Urinary bladder (tissue), 4 donors: ENCODE measurements around the gene ACTN4. TPM values are rescaled to one million over a fixed set of nuclear protein-coding genes. Genes with fewer than 3 reads are reported as not detected.
A peak's percentile ranks its signal among the peaks of the same experiment; 100 is the strongest.

Experiments
- DNase-seq: peaks from one replicate; pipeline ENCODE4 v3.0.0-alpha.2; 2015; ENCODE audit errors: extremely low spot score
- H3K27ac ChIP-seq: one replicate; pipeline ENCODE4 v1.5.1; 2013; ENCODE audit warnings: low read depth, mild to moderate bottlenecking, moderate library complexity
- H3K36me3 ChIP-seq: one replicate; pipeline ENCODE4 v1.6.1; 2013; ENCODE audit warnings: mild to moderate bottlenecking, moderate library complexity; ENCODE audit not compliant: insufficient read depth
- H3K4me1 ChIP-seq: one replicate; pipeline ENCODE4 v1.6.1; 2013; ENCODE audit warnings: mild to moderate bottlenecking, moderate library complexity; ENCODE audit not compliant: insufficient read depth
- H3K4me3 ChIP-seq: one replicate; pipeline ENCODE4 v1.5.1; 2013; ENCODE audit warnings: low read depth, low read length
- WGBS: extraction: QIAGEN DNeasy Blood & Tissue Kit; methylation state at CpG from one replicate; pipeline ENCODE4 v1.1.7; 2013; 5-methylcytosine and 5-hydroxymethylcytosine counted together
- polyA plus RNA-seq: library from polyadenylated mRNA; stranded (reverse); fragments of 200-250 nt; gene quantifications from one replicate; pipeline ENCODE4 v1.2.3, GENCODE V29; 2013
- total RNA-seq: library from RNA; depleted of rRNA; stranded (reverse); fragments of >200 nt; gene quantifications from one replicate; pipeline ENCODE4 v1.2.3, GENCODE V29; 2014
- donor health status: healthy with polysubstance abuse.
- donor health status: healthy.

Gene ACTN4
- total and polyA plus RNA-seq, 2 donors, result 140 to 304 TPM

DNA sequence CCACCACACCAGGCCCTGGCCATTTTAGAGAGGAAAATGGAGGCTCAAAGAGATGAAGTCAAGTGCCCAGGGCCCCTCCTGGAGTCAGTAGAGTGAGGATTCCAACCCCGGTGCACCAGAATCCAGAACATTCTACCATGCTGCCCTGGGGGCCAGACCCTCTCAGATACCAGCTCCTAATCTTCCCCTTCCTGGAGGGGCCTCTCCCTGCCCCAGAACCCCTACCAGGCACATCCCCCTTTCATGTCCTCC, 85.7 kb downstream of the ACTN4 start:
- no peaks in the 10 kb centered on the region for H3K4me1 ChIP-seq
- whole genome bisulfite sequencing, result 97% methylated on average over 1 of the region's 1 CpG

GRCh38 chr19:38733493-38734175, 86.2 kb downstream of the ACTN4 start:
- H3K4me1 ChIP-seq, result no peaks in the 10 kb centered on the region
- 69% methylated on average over 6 of the region's 6 CpGs for WGBS
- no peak for DNase-seq
- no peak overlapping the region for H3K4me3 ChIP-seq
- no peaks in the 10 kb centered on the region for H3K36me3 ChIP-seq
- H3K27ac ChIP-seq, result no peak overlapping the region

More for the DNA sequence above, 85.7 kb downstream of the ACTN4 start:
- Histone ChIP-seq H3K36me3 (no peaks in the 10 kb centered on the region), H3K27ac (no peak overlapping the region), H3K4me3 (no peak overlapping the region)
- no peak for DNase-seq

DNA sequence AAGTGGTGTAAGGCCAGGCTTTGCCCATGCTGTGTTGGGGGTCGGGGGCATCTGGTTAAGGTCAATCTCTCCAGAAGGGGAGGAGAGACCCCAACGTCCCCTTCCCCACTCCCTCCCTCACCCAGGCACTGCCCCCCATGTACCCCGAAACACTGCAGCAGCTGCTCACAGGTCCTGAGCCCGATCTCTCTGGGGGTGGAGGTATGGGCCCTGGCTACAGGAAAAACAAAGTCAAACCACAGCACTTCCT, 86.7 kb downstream of the ACTN4 start:
- Histone ChIP-seq H3K36me3 (no peaks in the 10 kb centered on the region), H3K4me3 (no peak overlapping the region), H3K27ac (no peak overlapping the region), H3K4me1 (no peaks in the 10 kb centered on the region)
- no peak for DNase-seq
- 57% methylated on average over 4 of the region's 4 CpGs for WGBS

- H3K36me3 ChIP-seq, result no peaks in the 10 kb centered on the region
- WGBS, result 55% methylated on average over 13 of the region's 13 CpGs
- peak overlapping the region; percentile 67 for H3K27ac ChIP-seq
- DNase-seq, result no peak
- no peaks in the 10 kb centered on the region for H3K4me1 ChIP-seq
- H3K4me3 ChIP-seq, result peak overlapping the region; percentile 4
Measured at GRCh38 chr19:38734426-38735256, 87.2 kb downstream of the ACTN4 start.

DNA sequence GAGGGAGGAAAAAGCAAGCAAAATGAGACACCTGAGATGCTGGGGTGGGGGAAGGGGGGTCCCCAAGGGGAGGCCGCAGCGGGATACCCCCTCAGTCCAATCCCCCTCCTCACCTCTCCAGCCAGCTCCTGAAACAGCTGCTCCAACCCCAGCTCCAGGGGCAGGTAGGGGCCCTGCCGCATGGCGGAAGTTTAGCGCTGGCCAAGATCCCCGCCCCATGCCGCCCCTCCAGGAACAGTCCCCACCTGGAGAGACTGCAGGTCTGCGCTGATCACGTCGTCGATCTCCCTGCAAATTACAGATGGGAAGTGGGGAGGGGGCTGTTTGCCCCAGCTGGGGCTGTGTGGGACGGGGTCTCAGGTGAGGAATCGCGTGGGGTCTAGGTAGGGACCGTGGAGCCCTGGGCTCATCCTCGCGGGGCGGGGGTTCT, 87.8 kb downstream of the ACTN4 start:
- peak overlapping the region; percentile 4 for H3K4me3 ChIP-seq
- no peaks in the 10 kb centered on the region for H3K4me1 ChIP-seq
- WGBS, result 19% methylated on average over 18 of the region's 18 CpGs
- no peak for DNase-seq
- H3K36me3 ChIP-seq, result no peaks in the 10 kb centered on the region
- no peak overlapping the region for H3K27ac ChIP-seq

GRCh38 chr19:38736036-38736412, 88.6 kb downstream of the ACTN4 start:
- no peak overlapping the region for H3K27ac ChIP-seq
- H3K4me1 ChIP-seq, result no peaks in the 10 kb centered on the region
- no peaks in the 10 kb centered on the region for H3K36me3 ChIP-seq
- DNase-seq, result no peak
- 3% methylated on average over 42 of the region's 42 CpGs for WGBS
- H3K4me3 ChIP-seq, result peak overlapping the region; percentile 27

DNA sequence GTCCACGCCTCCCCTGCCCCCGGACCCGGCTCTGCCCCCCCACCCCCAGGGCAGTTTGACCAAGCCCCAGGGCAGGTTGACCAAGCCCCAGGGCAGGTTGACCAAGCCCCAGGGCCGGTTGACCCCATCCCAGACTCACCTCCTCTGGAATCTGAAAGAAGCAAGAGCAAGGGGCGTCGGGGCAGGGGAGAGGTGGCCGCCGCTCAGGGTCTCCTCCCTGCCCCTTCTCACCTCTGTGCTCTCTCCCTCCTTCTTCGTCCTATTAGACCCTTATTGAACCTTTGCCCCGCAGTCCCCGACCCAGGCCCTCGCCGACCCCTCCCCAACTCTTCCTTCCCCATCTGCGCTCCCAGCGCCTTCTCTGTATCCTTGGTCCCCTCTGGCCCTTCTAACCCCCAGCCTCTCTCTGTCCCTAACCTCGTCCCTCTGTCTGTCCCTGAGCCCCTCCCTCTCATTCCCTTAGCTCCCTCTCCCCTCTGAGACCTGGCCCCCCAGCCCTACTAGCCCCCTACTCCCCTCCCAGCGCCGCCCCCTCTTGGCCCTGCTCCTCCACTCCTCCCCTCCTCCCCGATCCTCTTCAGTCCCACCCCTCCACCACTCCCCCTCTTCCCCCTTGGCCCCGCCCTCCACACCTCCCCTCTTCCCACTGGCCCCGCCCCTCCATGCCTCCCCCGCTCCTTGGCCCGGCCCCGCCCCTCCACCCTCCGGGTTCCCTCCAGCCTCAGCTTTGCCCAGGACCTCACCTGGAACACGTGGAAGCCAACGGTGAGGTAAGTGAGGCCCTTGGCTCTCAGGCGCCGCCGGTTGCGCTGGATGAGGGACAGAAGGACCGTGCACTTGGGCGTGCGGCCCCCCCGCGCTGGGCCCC, 89.2 kb downstream of the ACTN4 start:
- Histone ChIP-seq H3K36me3 (no peaks in the 10 kb centered on the region), H3K27ac (no peak overlapping the region), H3K4me1 (no peaks in the 10 kb centered on the region), H3K4me3 (peak overlapping the region; percentile 27)
- WGBS, result 9% methylated on average over 36 of the region's 36 CpGs
- no peak for DNase-seq

GRCh38 chr19:38737281-38737865, 89.9 kb downstream of the ACTN4 start:
- Histone ChIP-seq H3K36me3 (no peaks in the 10 kb centered on the region), H3K27ac (no peak overlapping the region), H3K4me3 (no peak overlapping the region), H3K4me1 (no peaks in the 10 kb centered on the region)
- no peak for DNase-seq
- 44% methylated on average over 22 of the region's 22 CpGs for WGBS

DNA sequence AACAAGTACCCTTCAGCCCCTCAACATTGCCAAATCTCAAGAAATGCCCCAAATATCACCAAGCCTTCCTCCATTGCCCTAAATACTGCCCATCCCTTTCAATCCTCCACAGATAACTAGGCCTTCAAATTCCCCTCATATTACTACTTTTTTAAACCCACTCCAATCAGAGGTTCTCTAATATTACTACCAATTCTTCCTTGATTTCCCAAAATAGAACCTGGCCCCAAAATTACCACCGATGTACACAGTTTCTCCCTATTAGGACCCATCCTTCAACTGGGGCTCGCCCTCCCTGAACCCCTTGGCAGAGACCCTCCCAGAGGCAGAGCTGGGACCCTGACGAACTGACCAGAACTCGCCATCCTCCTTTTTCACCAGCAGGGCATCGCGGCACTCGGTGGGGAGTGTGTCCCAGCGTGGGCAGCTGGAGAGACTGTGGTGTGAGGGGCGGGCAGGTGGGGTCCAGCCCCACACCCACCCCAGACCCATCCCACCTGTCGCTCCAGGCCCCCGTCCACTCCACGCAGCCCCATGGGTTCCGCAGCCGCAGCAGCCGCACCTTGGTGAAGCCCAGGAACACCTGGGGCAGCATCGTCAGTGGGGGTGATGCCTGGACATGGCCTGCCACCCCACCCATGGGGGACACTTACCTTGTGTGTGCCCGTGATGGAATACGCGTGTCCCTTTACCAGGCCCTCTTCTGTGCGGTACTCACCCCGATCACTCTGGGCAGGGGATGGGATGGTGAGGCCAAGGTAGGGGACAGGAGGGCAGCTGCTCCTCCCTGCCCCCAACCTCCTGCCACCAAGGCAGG, 90.7 kb downstream of the ACTN4 start:
- no peak overlapping the region for H3K4me3 ChIP-seq
- WGBS, result 97% methylated on average over 21 of the region's 21 CpGs
- H3K4me1 ChIP-seq, result no peaks in the 10 kb centered on the region
- H3K36me3 ChIP-seq, result no peaks in the 10 kb centered on the region
- DNase-seq, result no peak
- H3K27ac ChIP-seq, result no peak overlapping the region

GRCh38 chr19:38739440-38740256, 92.2 kb downstream of the ACTN4 start:
- H3K36me3 ChIP-seq, result no peaks in the 10 kb centered on the region
- 82% methylated on average over 16 of the region's 16 CpGs for WGBS
- no peak for DNase-seq
- H3K27ac ChIP-seq, result no peak overlapping the region
- H3K4me3 ChIP-seq, result no peak overlapping the region
- no peaks in the 10 kb centered on the region for H3K4me1 ChIP-seq

DNA sequence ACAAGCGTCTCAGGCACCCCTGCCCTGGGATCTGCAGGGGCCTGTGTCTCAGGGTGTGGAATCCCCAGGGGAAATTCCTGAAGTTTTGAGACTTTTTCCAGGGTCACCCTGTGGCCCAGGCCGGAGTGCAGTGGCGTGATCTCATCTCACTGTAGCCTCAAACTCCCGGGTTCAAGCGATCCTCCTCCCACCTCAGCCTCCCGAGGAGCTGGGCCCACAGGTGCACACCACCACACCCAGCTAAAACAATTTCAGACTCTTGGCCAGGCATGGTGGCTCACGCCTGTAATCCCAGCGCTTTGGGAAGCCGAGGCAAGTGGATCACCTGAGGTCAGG, 92.8 kb downstream of the ACTN4 start:
- no peaks in the 10 kb centered on the region for H3K4me1 ChIP-seq
- H3K36me3 ChIP-seq, result no peaks in the 10 kb centered on the region
- no peak overlapping the region for H3K27ac ChIP-seq
- DNase-seq, result no peak
- H3K4me3 ChIP-seq, result no peak overlapping the region
- 86% methylated on average over 9 of the region's 9 CpGs for WGBS

DNA sequence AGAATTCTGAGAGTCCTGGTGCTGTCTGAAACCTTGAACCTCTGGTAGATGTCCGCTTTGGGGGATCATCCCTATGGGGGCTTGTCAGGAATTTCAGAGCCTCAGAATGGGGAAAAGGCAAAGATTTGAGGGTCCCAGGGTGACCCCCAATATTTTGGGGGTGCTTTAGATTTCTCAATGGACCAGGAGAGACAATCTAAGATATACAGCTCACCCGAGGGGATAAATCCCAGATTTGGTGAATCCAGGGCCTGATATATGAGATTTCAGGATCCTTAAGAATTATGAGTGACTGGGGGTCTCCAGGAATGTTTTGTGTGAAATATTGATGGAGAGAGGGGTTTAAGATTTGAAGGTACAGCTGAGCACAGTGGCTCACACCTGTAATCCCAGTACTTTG, 93.5 kb downstream of the ACTN4 start:
- H3K27ac ChIP-seq, result no peak overlapping the region
- 95% methylated on average over 2 of the region's 2 CpGs for WGBS
- no peak for DNase-seq
- no peak overlapping the region for H3K4me3 ChIP-seq
- H3K4me1 ChIP-seq, result no peaks in the 10 kb centered on the region
- H3K36me3 ChIP-seq, result no peaks in the 10 kb centered on the region
